ENCODE data around the gene ERG.
A peak's percentile ranks its signal among the peaks of the same experiment; 100 is the strongest.

ERG gene

DNA sequence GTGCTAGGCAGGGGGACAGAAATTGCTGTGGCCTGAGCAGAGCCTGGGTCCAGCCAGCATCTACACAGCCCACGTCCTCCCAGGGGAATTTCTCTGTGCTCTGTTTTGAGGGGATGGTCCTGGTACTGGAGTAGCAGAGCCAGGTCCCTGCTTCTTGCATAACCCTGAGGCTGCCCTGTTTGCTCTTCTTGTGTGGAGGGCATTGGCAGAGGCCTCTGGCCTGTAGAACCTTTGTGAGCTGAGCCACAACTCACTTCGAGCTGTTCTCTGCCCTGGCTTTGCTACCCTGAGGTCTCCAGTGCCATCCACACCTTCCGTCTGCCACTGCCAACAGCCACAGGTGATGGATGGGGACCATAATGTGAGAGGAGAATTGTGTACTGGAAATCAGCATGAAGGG, 139.6 kb downstream of the ERG start:
- DNase-seq (ENCODE audit: low read depth in 2 of 2) = no peak

DNA sequence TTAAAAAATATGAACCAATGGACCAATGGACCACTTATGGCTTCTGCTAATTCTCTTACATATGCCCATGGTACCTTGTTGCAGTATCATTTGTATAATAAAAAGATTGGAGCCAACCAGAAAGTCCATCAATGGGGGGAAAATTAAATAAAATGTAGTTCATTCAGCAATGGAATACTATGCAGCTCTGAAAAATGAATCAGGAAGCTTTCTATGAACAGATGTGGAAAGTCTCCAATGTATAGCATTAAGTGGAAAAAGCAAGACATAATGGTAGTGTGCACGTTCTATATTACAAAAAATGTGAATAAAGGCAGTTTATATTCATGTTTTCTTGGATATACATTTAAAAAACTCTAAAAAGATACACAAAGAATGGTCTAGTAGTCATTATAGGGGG, 140.2 kb downstream of the ERG start:
- no peak for DNase-seq (ENCODE audit: low read depth in 2 of 2)

DNA sequence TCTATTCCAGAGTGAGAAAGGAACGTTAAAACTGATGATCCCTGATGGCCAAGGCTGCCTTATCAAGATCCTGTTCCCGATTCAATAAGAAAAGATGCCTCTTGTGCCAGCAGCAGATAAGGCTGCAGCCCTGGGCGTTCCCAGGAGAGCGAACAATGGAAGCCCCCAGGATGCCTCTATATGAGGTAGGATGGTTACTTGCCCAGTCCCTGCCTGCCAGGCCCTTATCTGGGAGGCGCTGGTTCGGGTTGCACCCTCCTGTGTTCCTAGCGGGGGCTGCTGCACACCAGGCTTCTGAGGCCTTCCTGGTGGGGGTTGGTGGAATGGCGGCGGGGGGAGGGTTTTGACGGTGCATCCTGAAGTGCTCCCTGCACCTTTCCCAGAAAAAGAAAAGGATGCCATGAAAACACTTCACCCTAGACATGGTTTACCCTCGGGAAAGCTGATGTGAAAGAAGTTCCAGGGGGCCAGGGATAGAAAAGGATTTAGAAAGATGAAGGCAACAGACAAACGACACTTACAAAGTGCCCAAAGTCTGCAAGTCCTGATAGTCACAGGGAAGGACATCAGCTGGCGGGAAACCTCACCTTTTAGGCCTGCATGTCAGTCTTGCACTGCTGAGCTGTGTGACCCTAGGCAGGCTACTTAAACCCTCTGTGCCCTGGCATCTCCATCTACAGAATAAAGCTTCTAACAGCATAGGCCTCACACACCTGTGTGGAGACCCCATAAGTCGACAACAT, 141.2 kb downstream of the ERG start:
- DNase-seq (ENCODE audit: low read depth in 2 of 2) = no peak

DNA sequence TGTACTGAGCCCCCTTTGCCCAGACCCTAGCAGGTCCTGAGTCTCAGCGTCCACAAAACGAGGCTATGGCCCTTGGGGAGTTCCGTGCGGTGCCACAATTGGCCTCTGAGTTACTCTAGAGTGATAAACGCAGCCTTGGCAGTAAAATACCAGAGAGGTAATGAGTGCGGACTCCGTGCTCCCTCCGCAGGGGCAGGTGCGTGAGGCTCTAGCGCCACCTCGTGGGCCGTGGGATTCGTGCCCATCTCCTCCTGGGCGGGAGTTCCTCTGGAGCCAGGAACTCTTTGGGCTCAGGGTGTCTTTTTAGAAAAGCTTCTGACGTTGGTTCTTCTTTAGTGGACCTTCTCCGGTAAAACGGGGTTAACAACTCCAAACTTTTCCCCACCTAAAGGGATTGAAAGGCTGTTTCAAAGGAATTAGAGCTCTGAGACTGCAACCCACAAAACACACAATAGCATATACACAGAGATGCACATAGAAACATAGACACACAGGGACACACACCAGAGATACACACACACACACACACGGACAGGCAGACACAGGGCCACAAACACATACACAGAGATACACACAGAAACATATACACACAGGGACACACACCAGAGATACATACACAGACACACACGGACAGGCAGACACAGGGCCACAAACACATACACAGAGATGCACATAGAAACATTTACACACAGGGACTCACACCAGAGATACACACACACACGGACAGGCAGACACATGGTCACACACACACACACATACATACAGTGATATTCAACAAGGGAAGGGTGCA, 142.1 kb downstream of the ERG start:
- DNase-seq (ENCODE audit: low read depth in 2 of 2) = peak; percentile 17 to 67

- no peak for DNase-seq (ENCODE audit: low read depth in 2 of 2)
Observed at GRCh38 chr21:38355353-38355752, 142.9 kb downstream of the ERG start.

- no peak for DNase-seq (ENCODE audit: low read depth in 2 of 2)
Observed at GRCh38 chr21:38354746-38355145, 143.5 kb downstream of the ERG start.

DNA sequence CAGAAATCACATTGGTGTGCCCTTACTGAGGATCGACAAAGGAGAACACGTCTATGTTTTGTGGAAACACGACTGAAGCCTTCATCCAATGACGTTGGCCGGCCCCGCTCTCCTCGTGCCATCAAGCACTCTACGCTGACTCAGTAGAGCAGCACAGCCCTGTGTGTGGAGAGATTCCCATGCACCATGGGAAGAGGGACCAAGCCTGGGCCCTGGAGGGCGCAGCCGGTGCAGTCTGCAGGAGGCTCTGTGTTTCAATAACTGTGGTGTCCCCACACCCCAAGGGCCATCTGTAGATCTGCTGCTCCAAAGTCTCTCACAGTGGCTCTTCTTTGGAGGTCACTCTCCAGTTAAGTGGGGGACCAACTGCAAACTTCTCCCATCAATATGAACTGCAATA, 144.0 kb downstream of the ERG start:
- no peak for DNase-seq (ENCODE audit: low read depth in 2 of 2)

- peak in 1 of 2 donors; percentile 4 for DNase-seq (ENCODE audit: low read depth in 2 of 2)
Observed at GRCh38 chr21:38352536-38353219, 145.6 kb downstream of the ERG start.

GRCh38 chr21:38351961-38352521, 146.2 kb downstream of the ERG start:
- no peak for DNase-seq (ENCODE audit: low read depth in 2 of 2)

DNA sequence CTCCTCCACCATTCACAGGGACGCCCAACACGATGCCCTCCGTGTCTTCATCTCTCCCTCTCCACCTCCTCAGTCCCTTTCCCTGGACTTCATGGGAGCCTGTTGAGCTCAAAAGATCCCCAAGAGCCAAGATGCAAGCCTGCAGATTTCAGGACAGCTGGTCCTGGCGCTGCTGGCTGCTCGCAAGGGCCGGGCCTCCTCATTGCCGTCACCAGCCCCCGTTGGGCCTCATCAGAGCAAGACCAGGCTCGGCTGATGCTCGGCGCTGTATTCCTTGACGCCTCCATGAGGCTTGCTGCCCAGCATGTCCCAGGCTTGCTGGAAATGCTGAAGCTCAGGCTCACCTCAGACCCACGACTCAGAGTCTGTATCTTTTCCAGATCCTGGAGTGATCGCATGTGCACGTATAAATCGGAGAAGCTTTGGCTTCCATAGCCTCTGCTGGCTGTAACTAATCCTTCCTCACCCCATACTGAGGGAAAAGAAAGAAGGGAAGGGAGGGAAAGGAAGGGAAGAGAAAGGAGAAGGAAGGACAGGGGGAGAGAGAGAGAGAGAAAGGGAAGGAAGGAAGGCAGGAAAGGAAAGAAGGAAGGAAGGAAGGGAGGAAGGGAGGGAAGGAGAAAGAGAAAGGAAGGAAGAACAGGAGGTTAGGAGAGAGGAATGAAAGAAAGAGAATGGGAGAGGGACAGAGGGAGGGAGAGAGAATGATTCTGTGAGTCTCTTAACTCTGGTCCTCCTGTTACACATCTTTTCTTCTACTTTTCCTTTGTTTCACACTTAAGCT, 146.9 kb downstream of the ERG start:
- no peak for DNase-seq (ENCODE audit: low read depth in 2 of 2)

DNA sequence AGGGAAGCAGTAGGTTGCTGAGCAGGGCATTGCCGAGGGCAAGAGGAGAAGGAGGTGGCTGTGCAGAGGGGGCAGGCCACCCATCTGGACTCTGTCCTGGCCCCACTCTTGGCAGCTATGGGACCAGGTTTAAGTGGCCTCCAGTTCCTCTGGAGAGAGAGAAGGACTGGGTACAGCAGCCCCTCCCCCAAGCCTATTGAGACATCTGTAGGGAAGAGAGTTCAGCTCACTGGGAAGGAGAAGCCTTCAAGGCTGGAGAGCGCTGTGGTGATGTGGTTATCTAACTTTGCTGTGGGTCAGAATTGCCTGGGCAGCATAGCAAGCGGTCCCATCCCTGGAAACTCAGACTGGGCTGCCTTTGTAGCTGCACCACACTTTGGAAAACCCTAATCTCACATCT, 147.6 kb downstream of the ERG start:
- DNase-seq (ENCODE audit: low read depth in 2 of 2) = no peak

GRCh38 chr21:38349977-38350376, 148.3 kb downstream of the ERG start:
- no peak for DNase-seq (ENCODE audit: low read depth in 2 of 2)

DNA sequence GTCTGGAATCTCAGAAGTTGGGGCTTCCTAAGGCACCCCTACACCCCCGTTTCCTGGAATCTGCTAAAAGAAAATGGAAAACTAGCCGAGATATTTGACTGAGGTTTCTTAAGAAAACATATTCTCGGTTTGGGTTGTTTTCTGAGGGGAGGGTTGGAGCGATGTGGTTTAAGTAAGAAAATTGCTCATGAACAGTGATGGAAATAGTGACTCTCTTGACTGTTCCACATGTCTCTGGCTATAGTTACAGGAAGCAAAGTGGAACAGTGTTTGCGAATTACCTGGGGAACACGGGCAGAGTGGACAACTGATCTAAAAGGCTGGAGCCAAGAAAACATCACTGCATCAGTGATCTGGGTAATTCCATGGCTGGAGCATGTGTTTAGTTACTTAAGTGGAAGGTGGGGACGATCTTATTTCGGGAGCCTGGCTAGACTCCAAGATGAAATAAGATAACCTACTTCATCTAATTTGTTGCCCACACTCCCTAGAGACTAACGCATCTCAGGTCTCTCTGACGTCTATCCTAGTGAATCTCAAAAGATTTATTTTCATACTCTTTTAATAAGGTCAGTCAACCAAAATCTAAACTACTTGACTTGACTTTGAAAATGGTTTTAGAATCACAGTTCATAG, 149.0 kb downstream of the ERG start:
- no peak for DNase-seq (ENCODE audit: low read depth in 2 of 2)

GRCh38 chr21:38346286-38346685, 152.0 kb downstream of the ERG start:
- DNase-seq (ENCODE audit: low read depth in 2 of 2) = no peak

DNA sequence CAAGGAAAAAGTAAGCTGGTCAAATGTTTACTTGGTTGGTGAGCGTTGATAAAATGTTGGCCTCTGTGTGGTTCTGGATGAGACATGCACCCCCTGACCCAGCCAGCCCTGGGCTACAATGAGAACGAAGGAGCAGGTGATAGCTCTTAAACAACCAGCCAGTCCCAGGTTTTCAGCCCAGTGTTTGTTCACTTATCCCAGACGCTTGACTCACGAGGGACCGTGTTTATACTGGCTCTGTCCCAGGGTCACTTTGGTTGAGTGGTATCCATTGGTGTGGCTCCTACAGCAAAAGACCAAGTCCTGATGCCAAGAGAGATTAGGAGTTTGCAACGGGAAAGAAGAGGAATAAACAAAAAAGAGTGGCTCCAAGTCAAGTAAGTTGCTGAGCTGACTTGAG, 154.6 kb downstream of the ERG start:
- no peak for DNase-seq (ENCODE audit: low read depth in 2 of 2)

DNA sequence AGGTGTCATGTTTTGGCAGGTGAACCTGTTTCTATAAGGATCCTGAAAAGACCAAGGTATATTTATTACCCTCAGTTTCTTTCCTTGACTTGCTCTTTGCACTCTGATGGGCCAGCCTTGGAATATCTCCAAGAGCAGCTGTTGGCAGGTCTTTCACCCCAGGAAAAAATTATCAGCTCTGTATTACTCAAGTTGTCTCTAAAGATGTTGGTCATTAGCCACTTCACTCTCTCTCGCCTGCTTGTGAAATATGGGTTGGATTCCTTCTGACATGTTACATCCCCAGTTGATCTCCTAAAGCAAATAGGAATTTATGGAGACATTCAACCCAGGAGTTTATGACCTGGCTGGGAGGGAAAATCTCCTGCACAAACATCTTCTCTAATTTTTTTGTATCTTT, 155.5 kb downstream of the ERG start:
- DNase-seq (ENCODE audit: low read depth in 2 of 2) = no peak

GRCh38 chr21:38341546-38342012, 156.7 kb downstream of the ERG start:
- DNase-seq (ENCODE audit: low read depth in 2 of 2) = no peak

GRCh38 chr21:38340131-38340530, 158.1 kb downstream of the ERG start:
- no peak for DNase-seq (ENCODE audit: low read depth in 2 of 2)

DNA sequence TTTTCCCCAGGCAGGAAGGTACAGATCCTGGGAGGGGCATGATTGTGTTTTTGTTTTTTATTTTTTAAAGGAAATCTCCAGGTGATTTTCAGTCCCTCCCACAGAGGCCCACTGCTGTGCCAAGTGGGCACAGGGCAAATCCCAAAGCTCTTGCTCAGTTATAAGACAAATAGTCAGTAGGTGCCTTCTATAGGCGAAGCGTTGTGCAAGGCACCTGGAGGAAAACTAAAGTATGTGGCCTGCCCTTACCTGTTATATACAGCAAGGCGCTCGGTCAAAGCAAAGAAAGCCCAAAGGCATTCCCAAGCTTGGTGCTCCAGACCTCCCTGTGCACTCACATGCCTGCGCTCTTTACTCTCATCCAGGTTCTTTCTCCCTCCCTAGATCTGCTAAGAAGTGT, 160.5 kb downstream of the ERG start:
- DNase-seq (ENCODE audit: low read depth in 2 of 2) = no peak

DNA sequence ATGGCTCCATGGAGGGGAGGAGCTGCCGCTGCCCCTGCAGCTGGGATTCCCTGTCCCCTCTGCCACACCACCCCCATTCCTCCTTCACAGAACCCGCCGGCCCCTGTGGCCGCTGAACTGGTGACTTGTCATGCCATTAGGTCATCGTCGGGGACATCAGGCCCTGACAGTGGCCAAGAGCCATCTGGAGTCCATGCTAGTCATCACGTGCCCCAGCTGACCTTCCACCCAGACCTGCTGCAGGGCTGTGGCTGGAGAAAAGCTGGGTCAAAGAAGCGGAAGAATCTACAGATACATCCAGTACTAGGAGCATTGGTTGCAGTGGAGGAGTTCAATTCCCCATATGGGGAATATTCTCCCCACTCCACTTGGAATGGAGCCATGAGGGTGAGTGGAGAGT, 163.4 kb downstream of the ERG start:
- no peak for DNase-seq (ENCODE audit: low read depth in 2 of 2)

Measured in stimulated activated CD4-positive, alpha-beta T cell treated with anti-CD3 and anti-CD28 coated beads, Interleukin-1b, Interleukin-23, amount 100 ng/mL, for 1 hour (primary cell).